Germinal center (tissue), 1 donor: ENCODE measurements around the gene FAM3C.

ENCODE experiments used
- DNase-seq: peaks from one replicate; pipeline ENCODE4 v3.0.0; 2012; ENCODE audit warnings: mixed read lengths, low spot score

The FAM3C gene

GRCh38 chr7:121410829-121411596, 14.9 kb upstream of the FAM3C start:
- DNase-seq = no peak

- DNase-seq = no peak
These were observed 10.8 kb upstream of the FAM3C start for GRCh38 chr7:121406944-121407343.

- DNase-seq = no peak
These were observed 10.4 kb upstream of the FAM3C start for GRCh38 chr7:121406461-121406860.

GRCh38 chr7:121404348-121404747, 8.2 kb upstream of the FAM3C start:
- no peak for DNase-seq

GRCh38 chr7:121402701-121403100, 6.6 kb upstream of the FAM3C start:
- no peak for DNase-seq

- DNase-seq = no peak
These were observed 5.8 kb upstream of the FAM3C start for GRCh38 chr7:121401896-121402295.

- DNase-seq = no peak
These were observed 2.1 kb upstream of the FAM3C start for GRCh38 chr7:121398246-121398645.

GRCh38 chr7:121397822-121398221, 1.7 kb upstream of the FAM3C start:
- no peak for DNase-seq

GRCh38 chr7:121397361-121397760, 1.3 kb upstream of the FAM3C start:
- DNase-seq = no peak

- peak; percentile 62 for DNase-seq
These were observed 581 bp downstream of the FAM3C start for GRCh38 chr7:121395494-121395960.

GRCh38 chr7:121394709-121395140, 1.4 kb downstream of the FAM3C start:
- no peak for DNase-seq

- DNase-seq = no peak
These were observed 3.1 kb downstream of the FAM3C start for GRCh38 chr7:121393005-121393366.

- DNase-seq = no peak
These were observed 3.7 kb downstream of the FAM3C start for GRCh38 chr7:121392277-121393004.

- no peak for DNase-seq
These were observed 4.4 kb downstream of the FAM3C start for GRCh38 chr7:121391686-121392085.

- no peak for DNase-seq
These were observed 5.5 kb downstream of the FAM3C start for GRCh38 chr7:121390617-121391016.

- no peak for DNase-seq
These were observed 6.0 kb downstream of the FAM3C start for GRCh38 chr7:121390109-121390508.

GRCh38 chr7:121388950-121389349, 7.2 kb downstream of the FAM3C start:
- no peak for DNase-seq

- peak; percentile 44 for DNase-seq
These were observed 10.3 kb downstream of the FAM3C start for GRCh38 chr7:121385800-121386179.

- DNase-seq = no peak
These were observed 10.9 kb downstream of the FAM3C start for GRCh38 chr7:121385056-121385799.

- DNase-seq = no peak
These were observed 11.8 kb downstream of the FAM3C start for GRCh38 chr7:121384265-121384664.

- DNase-seq = no peak
These were observed 12.7 kb downstream of the FAM3C start for GRCh38 chr7:121383235-121383910.

- DNase-seq = no peak
These were observed 13.6 kb downstream of the FAM3C start for GRCh38 chr7:121382473-121382872.
